ENCODE results near the gene SCUBE1.

DNA sequence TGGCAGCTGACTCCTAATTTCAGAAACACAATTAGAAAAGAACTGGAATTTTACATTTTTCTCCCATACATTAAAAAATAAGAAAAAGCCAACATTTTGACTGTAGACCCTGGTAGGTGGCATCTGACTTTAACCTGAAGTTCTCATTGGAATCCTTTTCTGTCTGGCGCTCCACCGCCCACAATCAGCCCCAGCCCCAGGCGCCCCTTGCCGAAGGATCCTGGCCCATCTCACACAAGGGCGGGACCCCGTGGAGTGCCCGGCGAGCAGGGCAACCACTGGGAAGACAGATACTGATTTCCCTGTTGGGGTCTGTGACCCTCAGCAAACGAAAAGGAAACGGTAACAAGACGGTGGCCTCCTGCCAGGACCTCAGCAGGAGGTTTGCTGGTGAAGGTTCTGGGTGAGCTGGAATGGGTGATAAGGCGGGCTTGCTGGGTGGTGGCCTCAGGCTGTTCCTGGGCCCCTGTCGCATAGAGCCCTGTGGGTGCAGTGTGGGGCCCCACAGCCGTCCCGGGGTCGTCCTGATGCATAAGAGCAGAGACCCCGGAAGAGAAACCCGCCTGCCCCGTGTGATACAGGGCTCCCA lies 176.1 kb downstream of the SCUBE1 start:
- no peak for TF ChIP-seq CTCF (conservative IDR thresholded peaks at IDR 0.05; ENCODE audit: low read length)
- TF ChIP-seq EZH2phosphoT487 (IDR thresholded peaks at IDR 0.05; ENCODE audit: borderline replicate concordance, low read depth, low read length): no peak
